ENCODE measurements around the gene LYST. TPM values are rescaled to one million over a fixed set of nuclear protein-coding genes. Genes with fewer than 3 reads are reported as not detected.
"Not testable (repeated sequence)": the region's sequence is repeated elsewhere in the genome, so short reads cannot be mapped to it uniquely, and the experiment has no call there.

LYST gene
- total RNA-seq, 3 donors from 2014 or later, result 30.3 to 35.2 (median 33.7) TPM

- Mint-ChIP-seq H3K4me1 (ENCODE audit: low read depth) (peaks cover 33% of the 10 kb centered on the region), H3K27me3 (ENCODE audit: low read depth) (peaks cover 21% of the 10 kb centered on the region), H3K36me3 (ENCODE audit: insufficient read depth) (no peaks in the 10 kb centered on the region), H3K9me3 (no peaks in the 10 kb centered on the region), H3K4me3 (no peak overlapping the region)
- no peak for ATAC-seq
- DNase-seq, result no peak
Observed at GRCh38 chr1:235643837-235644692, 222.6 kb downstream of the LYST start.

GRCh38 chr1:235642943-235643371, 223.7 kb downstream of the LYST start:
- Mint-ChIP-seq H3K4me3 (no peak overlapping the region), H3K4me1 (ENCODE audit: low read depth) (peaks cover 24% of the 10 kb centered on the region), H3K27me3 (ENCODE audit: low read depth) (peaks cover 10% of the 10 kb centered on the region), H3K36me3 (ENCODE audit: insufficient read depth) (no peaks in the 10 kb centered on the region), H3K9me3 (no peaks in the 10 kb centered on the region)
- DNase-seq (no peak), ATAC-seq (no peak)

- no peaks in the 10 kb centered on the region for H3K9me3 Mint-ChIP-seq
- ATAC-seq, result peak; percentile 82 to 85
- peaks cover 24% of the 10 kb centered on the region for H3K4me1 Mint-ChIP-seq (ENCODE audit: low read depth)
- H3K4me3 Mint-ChIP-seq, result peak overlapping the region; percentile 79
- H3K27me3 Mint-ChIP-seq (ENCODE audit: low read depth), result peaks cover 5% of the 10 kb centered on the region
- DNase-seq, result peak; percentile 40
- H3K36me3 Mint-ChIP-seq (ENCODE audit: insufficient read depth), result no peaks in the 10 kb centered on the region
Observed at GRCh38 chr1:235642011-235642942, 224.4 kb downstream of the LYST start.

- Mint-ChIP-seq H3K27me3 (ENCODE audit: low read depth) (peaks cover 3% of the 10 kb centered on the region), H3K4me1 (ENCODE audit: low read depth) (peaks cover 24% of the 10 kb centered on the region), H3K4me3 (no peak overlapping the region), H3K36me3 (ENCODE audit: insufficient read depth) (no peaks in the 10 kb centered on the region), H3K9me3 (no peaks in the 10 kb centered on the region)
- ATAC-seq, result no peak
- DNase-seq, result no peak
Observed at GRCh38 chr1:235640580-235640979, 226.1 kb downstream of the LYST start.

GRCh38 chr1:235639226-235640205, 227.2 kb downstream of the LYST start:
- peaks cover 5% of the 10 kb centered on the region for H3K27me3 Mint-ChIP-seq (ENCODE audit: low read depth)
- H3K36me3 Mint-ChIP-seq (ENCODE audit: insufficient read depth), result no peaks in the 10 kb centered on the region
- peaks cover 24% of the 10 kb centered on the region for H3K4me1 Mint-ChIP-seq (ENCODE audit: low read depth)
- DNase-seq (no peak), ATAC-seq (no peak)
- H3K9me3 Mint-ChIP-seq, result no peaks in the 10 kb centered on the region
- H3K4me3 Mint-ChIP-seq, result no peak overlapping the region

GRCh38 chr1:235638612-235639011, 228.1 kb downstream of the LYST start:
- H3K4me1 Mint-ChIP-seq (ENCODE audit: low read depth), result peaks cover 22% of the 10 kb centered on the region
- ATAC-seq; H3K27me3 Mint-ChIP-seq (ENCODE audit: low read depth): not testable (repeated sequence)

GRCh38 chr1:235637756-235638534, 228.8 kb downstream of the LYST start:
- Mint-ChIP-seq H3K27me3 (ENCODE audit: low read depth) (peaks cover 6% of the 10 kb centered on the region), H3K4me3 (no peak overlapping the region), H3K36me3 (ENCODE audit: insufficient read depth) (no peaks in the 10 kb centered on the region), H3K9me3 (no peaks in the 10 kb centered on the region), H3K4me1 (ENCODE audit: low read depth) (peaks cover 19% of the 10 kb centered on the region)
- ATAC-seq (no peak), DNase-seq (no peak)

More at GRCh38 chr1:235638612-235639011, 228.1 kb downstream of the LYST start:
- H3K36me3 Mint-ChIP-seq (ENCODE audit: insufficient read depth); H3K9me3 Mint-ChIP-seq; DNase-seq; H3K4me3 Mint-ChIP-seq: not testable (repeated sequence)

GRCh38 chr1:235635938-235636662, 230.6 kb downstream of the LYST start:
- DNase-seq (no peak), ATAC-seq (no peak)
- Mint-ChIP-seq H3K36me3 (ENCODE audit: insufficient read depth) (no peaks in the 10 kb centered on the region), H3K4me3 (no peak overlapping the region), H3K27me3 (ENCODE audit: low read depth) (peaks cover 7% of the 10 kb centered on the region), H3K4me1 (ENCODE audit: low read depth) (peaks cover 10% of the 10 kb centered on the region), H3K9me3 (no peaks in the 10 kb centered on the region)

GRCh38 chr1:235632506-235633401, 234.0 kb downstream of the LYST start:
- no peak for DNase-seq
- Mint-ChIP-seq H3K9me3 (no peaks in the 10 kb centered on the region), H3K4me1 (ENCODE audit: low read depth) (peaks cover 8% of the 10 kb centered on the region), H3K4me3 (peak overlapping the region; percentile 45), H3K27me3 (ENCODE audit: low read depth) (peaks cover 7% of the 10 kb centered on the region), H3K36me3 (ENCODE audit: insufficient read depth) (no peaks in the 10 kb centered on the region)
- no peak for ATAC-seq

GRCh38 chr1:235631816-235632215, 234.9 kb downstream of the LYST start:
- Mint-ChIP-seq H3K4me1 (ENCODE audit: low read depth) (peaks cover 8% of the 10 kb centered on the region), H3K27me3 (ENCODE audit: low read depth) (peaks cover 7% of the 10 kb centered on the region), H3K9me3 (no peaks in the 10 kb centered on the region), H3K4me3 (no peak overlapping the region), H3K36me3 (ENCODE audit: insufficient read depth) (no peaks in the 10 kb centered on the region)
- DNase-seq, result no peak
- ATAC-seq, result no peak

- Mint-ChIP-seq H3K4me1 (ENCODE audit: low read depth) (peaks cover 8% of the 10 kb centered on the region), H3K4me3 (no peak overlapping the region), H3K9me3 (no peaks in the 10 kb centered on the region), H3K27me3 (ENCODE audit: low read depth) (peaks cover 9% of the 10 kb centered on the region), H3K36me3 (ENCODE audit: insufficient read depth) (no peaks in the 10 kb centered on the region)
- ATAC-seq (no peak), DNase-seq (no peak)
Observed at GRCh38 chr1:235628316-235629005, 238.2 kb downstream of the LYST start.
